ENCODE measurements around the gene SLC2A10. TPM values are rescaled to one million over a fixed set of nuclear protein-coding genes. Genes with fewer than 3 reads are reported as not detected.
A peak's percentile ranks its signal among the peaks of the same experiment; 100 is the strongest.
"Not testable (repeated sequence)": the region's sequence is repeated elsewhere in the genome, so short reads cannot be mapped to it uniquely, and the experiment has no call there.

SLC2A10 gene
- 17.8 TPM for polyA plus RNA-seq (2013, experiment 1 of 2; ENCODE audit: insufficient read length)
- polyA plus RNA-seq (2013, experiment 2 of 2; ENCODE audit: insufficient read length) = 18.5 TPM

DNA sequence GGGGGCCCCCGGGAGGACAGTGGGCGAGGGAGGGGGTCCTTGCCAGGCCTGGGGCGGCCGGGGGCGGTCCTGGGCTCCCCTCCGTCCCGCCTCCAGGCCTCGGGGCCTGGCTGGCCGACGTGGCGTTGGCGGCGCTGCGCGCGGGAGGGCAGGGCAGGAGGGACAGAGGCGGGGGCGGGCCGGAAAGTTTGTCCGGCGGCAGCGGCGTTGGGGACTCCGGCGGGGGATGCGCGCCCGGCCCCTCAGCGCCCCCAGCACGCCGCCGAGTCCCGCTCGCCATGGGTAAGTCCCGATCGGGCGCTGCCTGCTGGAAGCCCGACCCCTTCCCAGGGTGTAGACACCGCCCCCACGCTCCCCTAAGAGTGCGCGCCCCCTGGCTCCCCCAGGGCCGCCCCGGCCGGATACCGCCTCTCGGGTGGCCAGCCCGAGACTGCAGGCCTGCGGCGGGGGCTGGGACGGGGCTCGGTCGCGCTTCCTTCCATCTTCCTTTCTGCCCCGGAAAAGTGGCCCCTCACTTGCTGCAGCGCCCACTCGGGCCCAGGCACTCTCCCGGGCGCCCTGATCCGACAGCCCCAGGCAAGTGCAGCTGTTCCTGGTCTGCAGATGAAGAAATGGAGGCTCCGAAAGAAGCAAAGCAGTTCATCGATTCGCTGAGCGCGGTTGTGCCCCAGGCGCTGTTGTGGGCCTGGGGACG, at the start of gene SLC2A10:
SLC2A10 (plus strand) TSS at position 191 of the 694 bp plus-strand sequence; CDS start at position 279, 88 bp downstream.
- DNase-seq = peak; percentile 74

GRCh38 chr20:46660487-46660886, 49.0 kb upstream of the SLC2A10 start:
- no peak for DNase-seq

DNA sequence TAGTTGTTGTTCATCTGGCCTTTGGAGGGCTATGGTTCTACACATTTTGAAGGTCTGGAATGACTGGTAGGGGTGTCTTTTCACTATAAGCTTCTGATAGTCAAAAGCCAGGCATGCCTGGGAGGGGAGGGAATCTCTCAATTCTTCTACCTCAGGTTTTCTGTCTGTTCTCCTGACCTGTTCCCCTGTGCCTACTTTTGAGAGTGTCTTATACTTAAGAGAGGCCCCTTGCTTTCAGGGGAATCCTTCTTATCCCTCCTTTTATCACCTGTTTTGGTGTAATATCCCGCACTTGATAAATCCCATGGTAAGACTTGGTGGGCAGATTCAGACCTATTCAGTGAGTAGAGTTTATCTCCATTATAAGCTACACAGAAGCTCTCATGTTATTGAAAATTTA, 47.8 kb upstream of the SLC2A10 start:
- DNase-seq = no peak

DNA sequence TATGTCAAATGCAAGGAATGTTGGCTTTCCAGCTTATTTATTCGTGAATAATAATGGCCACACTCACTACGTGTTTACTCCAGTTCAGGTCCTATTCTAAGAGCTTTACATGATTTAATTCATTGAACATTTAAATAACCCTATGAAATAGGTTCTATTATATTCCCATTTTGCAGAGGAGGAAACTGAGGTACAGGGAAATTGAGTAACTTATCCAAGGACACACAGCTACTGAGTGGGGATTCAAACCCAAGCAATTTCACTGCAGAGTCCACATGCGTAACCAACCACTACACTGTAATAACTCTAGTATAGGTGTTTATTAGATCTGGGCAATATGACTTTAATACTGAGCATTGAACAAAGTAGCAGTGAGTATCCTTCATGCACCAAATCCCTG, 45.9 kb upstream of the SLC2A10 start:
- no peak for DNase-seq

DNA sequence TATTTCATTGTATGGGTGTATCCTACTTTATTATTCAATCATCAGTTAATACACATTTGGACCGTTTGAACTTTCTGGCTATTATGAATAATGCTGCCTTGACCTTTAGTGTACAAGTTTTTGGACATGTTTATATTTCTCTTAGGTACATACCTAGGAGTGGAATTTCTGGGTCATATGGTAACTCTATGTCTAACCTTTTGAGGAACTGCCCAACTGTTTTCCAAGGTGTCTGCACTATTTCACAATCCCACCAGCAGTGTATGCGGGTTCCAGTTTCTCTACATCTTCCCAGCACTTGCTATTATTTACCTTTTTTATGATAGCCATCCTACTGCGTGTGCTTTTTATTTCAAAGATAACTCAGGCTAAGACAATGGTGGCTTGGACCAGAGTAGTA, 43.8 kb upstream of the SLC2A10 start:
- no peak for DNase-seq

DNA sequence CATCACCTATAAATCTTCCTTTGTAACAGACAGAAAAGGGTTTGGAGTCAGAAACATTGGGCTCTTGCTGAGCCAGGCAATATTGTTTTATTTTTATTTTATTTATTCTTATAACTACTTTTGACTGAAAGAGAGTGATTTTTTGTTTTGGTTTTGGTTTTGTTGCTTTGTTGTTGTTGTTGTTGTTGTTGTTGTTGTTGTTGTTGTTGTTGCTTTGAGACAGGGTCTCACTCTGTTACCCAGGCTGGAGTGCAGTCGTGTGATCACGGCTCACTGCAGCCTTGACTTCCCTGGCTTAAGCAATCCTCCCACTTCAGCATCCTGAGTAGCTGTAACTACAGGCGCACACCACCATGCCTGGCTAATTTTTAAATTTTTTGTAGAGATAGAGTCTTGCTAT, 43.1 kb upstream of the SLC2A10 start:
- no peak for DNase-seq

DNA sequence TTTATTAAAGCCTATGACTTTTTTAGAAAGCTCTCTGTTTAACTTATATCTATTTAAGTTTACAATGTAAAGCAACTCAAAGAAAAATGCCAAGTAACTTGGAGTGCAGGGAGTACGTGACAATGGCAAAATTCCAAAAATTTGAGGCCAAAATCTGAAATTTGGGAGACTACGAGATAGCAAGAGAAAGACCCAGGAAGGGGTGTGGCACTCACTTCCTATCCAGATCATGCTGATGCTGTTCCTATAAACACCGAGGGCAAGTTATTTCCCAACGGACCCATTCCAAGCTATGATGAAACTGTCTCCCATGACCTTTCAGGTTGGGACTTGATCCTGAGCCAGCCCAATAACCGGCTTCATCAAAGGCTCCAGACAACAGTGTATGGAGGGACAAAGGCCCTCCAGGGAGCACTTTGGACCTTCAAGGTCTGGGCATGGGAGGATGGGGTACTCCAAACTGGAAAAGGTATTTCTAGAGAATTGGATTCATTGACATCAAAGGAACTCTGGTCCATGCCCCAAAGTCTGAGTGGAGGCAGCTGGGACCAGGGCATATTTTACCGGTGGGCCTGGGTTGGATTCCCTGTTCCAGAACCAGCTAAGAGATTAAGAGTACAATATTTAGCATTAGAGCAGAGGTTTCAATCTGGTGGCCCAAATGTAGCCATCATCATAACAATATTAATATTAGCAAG, 42.5 kb upstream of the SLC2A10 start:
- no peak for DNase-seq

GRCh38 chr20:46670228-46670584, 39.2 kb upstream of the SLC2A10 start:
- DNase-seq = no peak

DNA sequence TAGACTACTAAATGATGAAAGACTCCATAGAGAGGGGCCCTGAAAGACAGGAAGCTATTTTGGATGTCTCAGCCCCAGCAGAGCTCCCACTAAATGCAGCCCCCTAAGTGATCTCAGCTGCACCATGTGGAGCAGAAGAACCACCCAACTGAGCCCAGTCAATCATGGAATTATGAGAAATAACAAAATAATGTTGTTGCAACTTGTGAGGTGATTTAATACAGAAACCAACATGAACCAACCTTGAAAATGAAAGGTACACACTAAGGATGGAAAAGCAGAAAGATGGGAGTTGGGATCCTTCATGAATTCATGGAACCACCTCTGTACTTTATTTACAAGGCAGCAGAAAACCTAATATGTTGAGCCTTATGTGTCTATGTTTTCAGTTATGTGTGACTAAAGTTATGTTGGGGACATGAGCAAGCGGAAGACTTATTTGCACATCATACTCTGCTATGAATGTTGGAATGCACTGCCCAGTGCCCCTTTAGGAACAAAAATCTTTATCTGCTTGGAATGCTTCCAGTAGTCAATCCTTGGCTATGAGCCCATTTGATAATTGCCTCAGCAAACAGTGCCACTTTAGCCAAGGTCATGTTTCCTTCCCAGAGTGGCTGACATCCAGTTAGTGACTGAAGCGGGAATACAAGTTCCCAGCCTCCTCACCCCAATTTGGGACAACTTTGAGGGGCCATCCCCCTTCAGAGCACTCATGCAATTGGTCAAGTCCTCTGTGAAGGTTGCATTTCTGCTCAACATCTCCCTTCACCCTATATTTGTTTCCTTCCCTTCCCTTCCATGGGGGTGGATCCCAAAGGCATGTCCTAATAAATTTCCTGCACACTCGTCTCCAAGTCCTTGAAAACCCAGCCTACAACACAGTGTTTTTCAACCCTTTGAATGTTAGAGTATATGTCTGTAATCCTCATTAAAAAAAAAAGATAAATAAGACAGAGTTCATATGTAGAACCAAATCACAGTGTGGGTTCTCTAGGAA, 38.6 kb upstream of the SLC2A10 start:
- no peak for DNase-seq

- DNase-seq = no peak
These were observed 37.4 kb upstream of the SLC2A10 start for GRCh38 chr20:46671866-46672542.

DNA sequence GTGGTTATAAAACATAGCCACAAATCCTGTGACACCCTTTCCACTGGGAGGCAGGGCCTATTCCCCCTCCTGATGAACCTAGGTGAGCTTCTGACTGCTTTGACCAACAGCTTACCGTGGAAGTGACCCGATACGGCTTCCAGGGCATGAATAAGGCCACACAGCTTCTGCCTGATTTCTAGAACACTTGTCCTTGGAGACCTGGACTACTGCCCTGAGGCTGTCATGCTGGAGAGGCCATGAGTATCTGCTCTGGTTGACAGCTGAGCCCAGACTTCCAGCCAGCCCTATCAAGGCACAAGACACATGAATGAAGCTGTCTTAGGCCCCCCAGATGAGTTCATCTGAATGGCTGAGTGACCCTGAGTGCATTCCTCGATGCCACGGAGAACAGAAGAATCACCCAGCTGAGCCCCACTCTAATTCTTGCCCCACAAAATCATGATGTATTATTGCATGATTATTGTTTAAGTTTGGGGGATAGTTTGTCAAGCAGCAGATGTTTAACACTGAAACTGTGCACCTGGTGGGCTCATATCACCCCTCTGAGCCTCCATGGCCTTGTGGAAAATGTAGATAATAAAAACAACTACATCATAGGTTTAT, 36.8 kb upstream of the SLC2A10 start:
- no peak for DNase-seq

DNA sequence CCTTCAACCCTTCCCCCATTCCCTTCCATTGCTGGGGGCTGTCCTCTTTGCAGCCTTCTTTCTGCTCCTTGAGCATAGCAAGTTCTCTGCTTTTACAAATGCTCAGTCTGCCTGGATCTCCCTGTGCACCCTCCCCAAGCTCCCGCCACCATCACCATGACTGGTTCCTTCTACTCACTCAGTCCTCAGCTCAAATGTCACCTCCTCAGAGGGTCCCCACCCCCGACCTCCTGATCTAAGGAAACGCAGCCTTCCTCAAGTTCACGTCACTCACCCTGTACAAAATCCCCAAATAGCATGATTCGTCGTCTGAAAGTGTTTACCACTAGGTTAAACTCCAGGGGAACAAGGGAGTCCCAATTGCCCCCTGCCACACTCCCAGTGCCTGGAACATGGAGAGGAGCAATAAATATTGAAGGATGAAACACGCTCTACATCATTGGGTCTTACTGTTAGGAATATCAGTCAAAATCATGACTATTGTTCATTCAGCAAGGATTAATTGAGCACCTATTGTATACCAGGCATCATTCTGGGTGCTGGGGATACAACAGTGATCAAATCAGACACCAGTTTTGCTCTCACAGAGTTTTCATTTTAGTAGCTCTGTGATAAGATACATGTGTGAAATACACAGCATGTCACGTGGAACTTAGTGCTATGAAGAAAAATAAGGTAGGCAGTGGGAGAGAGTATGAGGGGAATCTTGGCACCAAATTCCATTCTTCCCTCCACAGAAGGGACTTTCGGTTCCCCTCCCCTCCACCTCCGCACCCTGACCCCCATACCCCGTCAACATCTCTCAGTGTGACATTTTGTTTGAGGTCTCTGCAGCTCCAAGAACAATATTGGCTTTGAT, 35.8 kb upstream of the SLC2A10 start:
- no peak for DNase-seq

GRCh38 chr20:46674253-46675083, 35.0 kb upstream of the SLC2A10 start:
- DNase-seq = peak; percentile 22

- not testable (repeated sequence) for DNase-seq
These were observed 32.7 kb upstream of the SLC2A10 start for GRCh38 chr20:46676649-46677316.

DNA sequence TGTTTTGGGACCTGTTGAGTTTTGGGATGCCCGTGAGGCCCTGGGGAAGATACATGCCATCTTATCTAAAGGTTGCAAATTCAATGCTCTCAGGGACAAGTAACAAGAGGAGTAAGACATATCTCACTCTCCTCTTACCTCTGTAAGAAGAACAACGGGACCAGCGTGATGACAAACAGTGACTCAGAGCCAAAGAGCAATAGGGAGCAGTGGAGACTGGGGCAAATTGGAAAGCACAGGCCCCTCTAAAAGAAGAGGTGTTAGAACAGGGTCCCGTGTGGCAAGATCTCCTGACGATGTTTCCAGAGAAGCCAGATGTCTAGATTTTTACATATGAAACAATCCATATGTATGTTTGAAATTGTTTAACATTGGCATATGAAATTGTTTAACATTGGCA, 31.8 kb upstream of the SLC2A10 start:
- DNase-seq = no peak

DNA sequence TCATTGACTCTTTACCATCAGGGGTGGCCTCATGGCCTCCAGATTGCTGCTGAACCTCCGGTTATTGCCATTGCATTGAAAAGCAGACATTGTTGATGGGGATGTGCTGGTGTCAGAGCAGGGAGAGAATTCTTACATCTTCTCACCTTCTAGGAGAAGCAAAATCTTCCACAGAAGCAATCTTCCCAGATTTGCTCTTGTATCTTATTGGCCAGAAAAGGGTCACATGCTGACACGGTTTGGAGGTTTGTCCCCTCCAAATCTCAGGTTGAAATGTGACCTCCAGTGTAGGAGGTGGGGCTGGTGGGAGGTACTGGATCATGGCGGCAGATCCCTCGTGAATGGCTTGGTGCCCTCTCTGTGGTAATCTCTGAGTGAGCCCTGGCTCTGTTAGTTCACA, 30.9 kb upstream of the SLC2A10 start:
- DNase-seq = no peak

DNA sequence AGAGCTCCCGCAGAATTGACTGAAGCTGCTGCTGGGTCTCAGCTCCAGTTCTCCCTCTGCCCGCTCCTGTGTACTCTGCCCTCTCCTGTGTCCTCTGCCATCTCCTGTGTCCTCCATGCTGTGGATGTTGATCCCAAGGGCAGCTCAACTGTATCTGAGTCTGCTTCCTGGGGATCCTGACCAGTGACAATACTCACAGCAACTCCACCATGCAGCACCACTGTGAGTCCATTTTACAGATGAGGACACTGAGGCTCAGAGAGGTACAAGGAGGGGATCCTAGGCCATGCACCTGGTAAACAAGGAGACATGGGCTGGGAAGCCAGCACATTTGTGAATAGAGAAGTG, 28.8 kb upstream of the SLC2A10 start:
- no peak for DNase-seq

GRCh38 chr20:46681032-46681854, 28.2 kb upstream of the SLC2A10 start:
- DNase-seq = peak; percentile 41

Measured in fibroblast of skin of scalp (primary cell).